ENCODE data around the gene SYTL2.

Gene SYTL2

GRCh38 chr11:85821636-85822035, 10.7 kb upstream of the SYTL2 start:
- Histone ChIP-seq H3K9me3 (ENCODE audit: low read depth, low read length) (no peaks in the 10 kb centered on the region), H3K9ac (ENCODE audit: insufficient read length) (no peak overlapping the region), H3K36me3 (ENCODE audit: insufficient read depth, low read length) (no peaks in the 10 kb centered on the region), H3K27ac (no peak overlapping the region), H3K4me3 (no peak overlapping the region)
- TF ChIP-seq EZH2 (IDR thresholded peaks at IDR 0.05) (no peak), FOXP2 (optimal IDR thresholded peaks at IDR 0.05; ENCODE audit: control extremely low read depth, extremely low read length, insufficient read depth) (no peak), POLR2AphosphoS5 (IDR thresholded peaks at IDR 0.05; ENCODE audit: borderline replicate concordance, low read depth, low read length) (no peak)
- DNase-seq (ENCODE audit: low read depth, low spot score): no peak

GRCh38 chr11:85819441-85819840, 8.5 kb upstream of the SYTL2 start:
- DNase-seq (ENCODE audit: low read depth, low spot score): no peak
- no peak overlapping the region for H3K27ac ChIP-seq
- no peak overlapping the region for H3K4me3 ChIP-seq
- TF ChIP-seq EZH2 (IDR thresholded peaks at IDR 0.05) (no peak), POLR2AphosphoS5 (IDR thresholded peaks at IDR 0.05; ENCODE audit: borderline replicate concordance, low read depth, low read length) (no peak), FOXP2 (optimal IDR thresholded peaks at IDR 0.05; ENCODE audit: control extremely low read depth, extremely low read length, insufficient read depth) (no peak)
- H3K9me3 ChIP-seq (ENCODE audit: low read depth, low read length): no peaks in the 10 kb centered on the region
- no peaks in the 10 kb centered on the region for H3K36me3 ChIP-seq (ENCODE audit: insufficient read depth, low read length)
- no peak overlapping the region for H3K9ac ChIP-seq (ENCODE audit: insufficient read length)

DNA sequence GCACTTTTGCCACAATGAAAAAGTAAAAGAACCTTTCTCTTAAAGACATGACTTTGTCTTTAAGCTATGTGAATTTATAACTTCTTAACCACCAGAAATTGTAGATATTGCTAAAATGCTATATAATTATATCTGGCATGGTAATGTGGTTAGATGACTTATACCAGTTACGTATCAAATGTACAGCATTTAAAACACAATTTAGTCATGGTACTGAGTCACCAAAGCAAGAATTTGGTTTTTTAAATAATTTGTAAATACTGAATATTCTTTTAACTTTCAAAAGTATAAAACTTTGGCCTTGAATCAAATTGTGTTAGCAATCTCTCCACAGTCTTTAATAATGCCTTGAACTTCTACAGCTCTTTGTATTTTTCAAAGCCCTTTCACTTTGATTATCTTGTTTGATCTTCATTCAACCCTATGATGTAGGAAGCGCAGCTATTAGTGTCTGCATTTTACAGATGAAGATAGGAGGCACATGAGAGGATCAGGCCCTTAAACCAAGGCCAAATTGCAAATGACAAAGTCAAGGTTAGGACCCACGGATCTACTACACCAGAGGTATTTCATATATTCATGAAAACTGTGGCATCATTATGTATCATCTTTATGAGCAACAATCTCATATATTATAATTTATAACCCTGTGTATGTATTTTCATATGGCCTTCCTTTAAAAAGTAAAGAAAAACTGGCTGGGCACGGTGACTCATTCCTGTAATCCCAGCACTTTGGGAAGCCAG, 4.4 kb upstream of the SYTL2 start:
- H3K27ac ChIP-seq: no peak overlapping the region
- H3K9ac ChIP-seq (ENCODE audit: insufficient read length): no peak overlapping the region
- H3K36me3 ChIP-seq (ENCODE audit: insufficient read depth, low read length): no peaks in the 10 kb centered on the region
- H3K9me3 ChIP-seq (ENCODE audit: low read depth, low read length): no peaks in the 10 kb centered on the region
- DNase-seq (ENCODE audit: low read depth, low spot score): no peak
- TF ChIP-seq POLR2AphosphoS5 (IDR thresholded peaks at IDR 0.05; ENCODE audit: borderline replicate concordance, low read depth, low read length) (no peak), EZH2 (IDR thresholded peaks at IDR 0.05) (no peak), FOXP2 (optimal IDR thresholded peaks at IDR 0.05; ENCODE audit: control extremely low read depth, extremely low read length, insufficient read depth) (no peak)
- no peak overlapping the region for H3K4me3 ChIP-seq

- no peaks in the 10 kb centered on the region for H3K36me3 ChIP-seq (ENCODE audit: insufficient read depth, low read length)
- TF ChIP-seq POLR2AphosphoS5 (IDR thresholded peaks at IDR 0.05; ENCODE audit: borderline replicate concordance, low read depth, low read length): no peak
- no peak for TF ChIP-seq EZH2 (IDR thresholded peaks at IDR 0.05)
- no peak for TF ChIP-seq FOXP2 (optimal IDR thresholded peaks at IDR 0.05; ENCODE audit: control extremely low read depth, extremely low read length, insufficient read depth)
- DNase-seq (ENCODE audit: low read depth, low spot score): no peak
- no peak overlapping the region for H3K27ac ChIP-seq
- no peak overlapping the region for H3K4me3 ChIP-seq
- H3K9ac ChIP-seq (ENCODE audit: insufficient read length): no peak overlapping the region
- no peaks in the 10 kb centered on the region for H3K9me3 ChIP-seq (ENCODE audit: low read depth, low read length)
Observed at GRCh38 chr11:85813721-85814120, 2.8 kb upstream of the SYTL2 start.

- Histone ChIP-seq H3K9me3 (ENCODE audit: low read depth, low read length) (no peaks in the 10 kb centered on the region), H3K9ac (ENCODE audit: insufficient read length) (no peak overlapping the region), H3K27ac (no peak overlapping the region), H3K4me3 (peak overlapping the region; percentile 78; the same call in 1 of the 2 replicates), H3K36me3 (ENCODE audit: insufficient read depth, low read length) (no peaks in the 10 kb centered on the region)
- TF ChIP-seq POLR2AphosphoS5 (IDR thresholded peaks at IDR 0.05; ENCODE audit: borderline replicate concordance, low read depth, low read length) (no peak), EZH2 (IDR thresholded peaks at IDR 0.05) (no peak), FOXP2 (optimal IDR thresholded peaks at IDR 0.05; ENCODE audit: control extremely low read depth, extremely low read length, insufficient read depth) (no peak)
- no peak for DNase-seq (ENCODE audit: low read depth, low spot score)
Observed at GRCh38 chr11:85811624-85812023, 683 bp upstream of the SYTL2 start.

GRCh38 chr11:85810521-85810870, 445 bp downstream of the SYTL2 start:
- Histone ChIP-seq H3K27ac (no peak overlapping the region), H3K9ac (ENCODE audit: insufficient read length) (no peak overlapping the region), H3K9me3 (ENCODE audit: low read depth, low read length) (no peaks in the 10 kb centered on the region), H3K4me3 (peak overlapping the region; percentile 78), H3K36me3 (ENCODE audit: insufficient read depth, low read length) (no peaks in the 10 kb centered on the region)
- no peak for TF ChIP-seq EZH2 (IDR thresholded peaks at IDR 0.05)
- TF ChIP-seq POLR2AphosphoS5 (IDR thresholded peaks at IDR 0.05; ENCODE audit: borderline replicate concordance, low read depth, low read length): no peak
- no peak for TF ChIP-seq FOXP2 (optimal IDR thresholded peaks at IDR 0.05; ENCODE audit: control extremely low read depth, extremely low read length, insufficient read depth)
- no peak for DNase-seq (ENCODE audit: low read depth, low spot score)

GRCh38 chr11:85809863-85810262, 1.1 kb downstream of the SYTL2 start:
- no peak overlapping the region for H3K9ac ChIP-seq (ENCODE audit: insufficient read length)

DNA sequence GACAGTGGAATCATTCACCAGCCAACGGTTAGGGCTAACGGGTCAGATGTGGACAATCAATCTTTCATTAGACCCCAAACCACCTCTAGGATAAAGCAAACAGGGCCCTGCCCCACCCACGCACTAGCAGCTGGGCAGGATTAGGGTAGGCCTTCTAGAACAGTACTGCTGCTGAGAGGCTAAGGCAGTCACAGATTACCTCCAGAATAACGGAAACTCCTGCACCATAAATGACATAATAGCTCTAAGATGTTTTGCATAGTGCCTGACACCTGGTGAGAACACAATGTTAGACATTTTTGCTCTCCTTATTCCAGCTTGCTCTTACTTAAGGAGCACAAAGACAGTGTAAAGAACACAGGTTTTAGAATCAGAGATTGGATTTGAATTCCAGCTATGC, 1.8 kb downstream of the SYTL2 start:
- no peak overlapping the region for H3K4me3 ChIP-seq
- no peak overlapping the region for H3K9ac ChIP-seq (ENCODE audit: insufficient read length)
- no peaks in the 10 kb centered on the region for H3K9me3 ChIP-seq (ENCODE audit: low read depth, low read length)
- no peak overlapping the region for H3K27ac ChIP-seq
- DNase-seq (ENCODE audit: low read depth, low spot score): no peak
- no peaks in the 10 kb centered on the region for H3K36me3 ChIP-seq (ENCODE audit: insufficient read depth, low read length)
- TF ChIP-seq EZH2 (IDR thresholded peaks at IDR 0.05) (no peak), FOXP2 (optimal IDR thresholded peaks at IDR 0.05; ENCODE audit: control extremely low read depth, extremely low read length, insufficient read depth) (no peak), POLR2AphosphoS5 (IDR thresholded peaks at IDR 0.05; ENCODE audit: borderline replicate concordance, low read depth, low read length) (no peak)

More at GRCh38 chr11:85809863-85810262, 1.1 kb downstream of the SYTL2 start:
- no peak for TF ChIP-seq POLR2AphosphoS5 (IDR thresholded peaks at IDR 0.05; ENCODE audit: borderline replicate concordance, low read depth, low read length)
- Histone ChIP-seq H3K36me3 (ENCODE audit: insufficient read depth, low read length) (no peaks in the 10 kb centered on the region), H3K4me3 (no peak overlapping the region), H3K27ac (no peak overlapping the region), H3K9me3 (ENCODE audit: low read depth, low read length) (no peaks in the 10 kb centered on the region)
- no peak for DNase-seq (ENCODE audit: low read depth, low spot score)

GRCh38 chr11:85806876-85807275, 4.1 kb downstream of the SYTL2 start:
- no peak for DNase-seq (ENCODE audit: low read depth, low spot score)
- no peak for TF ChIP-seq EZH2 (IDR thresholded peaks at IDR 0.05)
- no peak for TF ChIP-seq FOXP2 (optimal IDR thresholded peaks at IDR 0.05; ENCODE audit: control extremely low read depth, extremely low read length, insufficient read depth)
- no peaks in the 10 kb centered on the region for H3K36me3 ChIP-seq (ENCODE audit: insufficient read depth, low read length)
- no peak overlapping the region for H3K4me3 ChIP-seq
- no peak overlapping the region for H3K27ac ChIP-seq
- H3K9me3 ChIP-seq (ENCODE audit: low read depth, low read length): no peaks in the 10 kb centered on the region
- H3K9ac ChIP-seq (ENCODE audit: insufficient read length): no peak overlapping the region
